ENCODE results near the gene GLP2R.

Gene GLP2R

DNA sequence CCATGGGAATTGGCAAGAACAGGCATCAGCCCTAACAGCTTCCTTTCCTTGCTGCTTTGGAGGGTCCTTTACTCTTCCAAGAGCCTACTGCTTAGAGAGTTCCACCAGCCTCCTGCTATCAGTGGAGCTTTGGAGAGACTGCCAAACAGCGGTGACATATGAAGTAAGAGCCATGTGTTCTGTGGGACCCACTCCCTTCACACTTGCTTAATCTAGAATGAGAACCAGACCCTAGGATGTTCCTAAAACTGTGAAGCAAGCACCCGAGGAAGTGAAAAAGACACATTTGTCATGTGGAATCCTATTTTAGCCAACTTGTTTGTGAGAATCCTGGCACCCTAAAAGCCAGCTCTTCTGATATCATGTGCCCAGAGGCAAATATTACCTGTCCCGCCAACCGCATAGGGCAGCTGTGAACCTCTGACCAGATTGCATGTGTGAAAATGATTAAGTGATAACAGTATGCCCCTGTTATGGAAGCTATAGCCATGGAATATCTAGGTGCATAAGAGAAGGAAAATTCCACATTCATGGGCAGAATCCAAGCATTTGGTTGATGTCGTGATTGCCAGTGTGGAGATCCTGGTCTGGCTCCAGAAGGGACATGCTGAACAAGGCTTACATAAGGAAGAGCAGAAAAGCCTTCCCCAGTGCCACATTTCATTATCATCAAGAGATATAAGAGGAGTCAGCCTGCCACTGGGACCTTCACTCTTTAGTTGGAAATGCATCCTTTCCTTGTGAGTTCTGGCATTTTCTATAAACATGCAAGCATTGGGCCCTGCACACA lies 60.6 kb downstream of the GLP2R start:
- Histone ChIP-seq H3K9ac (ENCODE audit: low read length) (no peak overlapping the region), H2BK120ac (ENCODE audit: low read depth, low read length) (no peak overlapping the region), H4K5ac (ENCODE audit: low read length) (no peak overlapping the region), H3K27me3 (ENCODE audit: insufficient read depth, low read length, poor library complexity) (no peaks in the 10 kb centered on the region), H2BK5ac (ENCODE audit: low read length) (no peak overlapping the region), H3K36me3 (ENCODE audit: control insufficient read depth, insufficient read depth, low read length) (no peaks in the 10 kb centered on the region), H4K8ac (ENCODE audit: low read depth, low read length) (no peak overlapping the region), H3K79me1 (ENCODE audit: low read length) (no peaks in the 10 kb centered on the region), H3K27ac (ENCODE audit: low read depth, low read length) (no peak overlapping the region), H3K4me1 (ENCODE audit: control insufficient read depth, low read depth, low read length) (peaks cover 1% of the 10 kb centered on the region), H3K4me2 (ENCODE audit: low read length) (no peak overlapping the region), H3K18ac (ENCODE audit: low read length) (no peak overlapping the region), H3K79me2 (ENCODE audit: control insufficient read depth, insufficient read depth, low read length) (no peaks in the 10 kb centered on the region), H3K4ac (ENCODE audit: low read depth, low read length) (no peak overlapping the region), H2AK5ac (ENCODE audit: low read length) (no peak overlapping the region), H3K23ac (ENCODE audit: low read length) (no peak overlapping the region), H3K56ac (ENCODE audit: low read length) (no peak overlapping the region), H3K4me3 (ENCODE audit: low read length) (no peak overlapping the region), H2BK15ac (replicated peaks; ENCODE audit: low read depth) (no peak overlapping the region)
- no peak for DNase-seq
- WGBS (ENCODE audit: extremely low coverage, insufficient coverage, low lambda C conversion rate) = no CpG with 5 or more reads among the region's 5 CpGs

DNA sequence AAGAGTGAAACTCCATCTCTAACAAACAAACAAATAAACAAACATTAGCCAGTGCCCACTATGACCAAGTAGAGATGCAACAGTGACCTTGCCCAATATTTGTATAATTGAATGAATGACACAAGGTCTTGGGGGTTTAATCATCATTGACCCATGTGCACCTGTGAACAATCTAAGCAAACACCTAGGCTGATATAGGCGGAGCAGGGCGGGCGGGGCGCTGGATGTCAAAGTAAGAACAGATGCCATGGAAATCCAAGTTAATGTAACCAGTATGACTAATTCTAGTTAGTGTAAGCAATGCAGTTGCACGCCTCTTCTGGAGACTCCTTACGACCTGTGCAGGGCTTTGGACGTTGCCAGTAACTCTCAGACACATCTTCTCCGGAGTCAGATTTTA lies 61.8 kb downstream of the GLP2R start:
- Histone ChIP-seq H3K79me2 (ENCODE audit: control insufficient read depth, insufficient read depth, low read length) (no peaks in the 10 kb centered on the region), H3K4me2 (ENCODE audit: low read length) (no peak overlapping the region), H3K27ac (ENCODE audit: low read depth, low read length) (no peak overlapping the region), H4K8ac (ENCODE audit: low read depth, low read length) (no peak overlapping the region), H3K56ac (ENCODE audit: low read length) (no peak overlapping the region), H3K36me3 (ENCODE audit: control insufficient read depth, insufficient read depth, low read length) (no peaks in the 10 kb centered on the region), H2BK15ac (replicated peaks; ENCODE audit: low read depth) (no peak overlapping the region), H3K18ac (ENCODE audit: low read length) (no peak overlapping the region), H2BK120ac (ENCODE audit: low read depth, low read length) (no peak overlapping the region), H3K23ac (ENCODE audit: low read length) (no peak overlapping the region), H4K5ac (ENCODE audit: low read length) (no peak overlapping the region), H2BK5ac (ENCODE audit: low read length) (no peak overlapping the region), H3K79me1 (ENCODE audit: low read length) (no peaks in the 10 kb centered on the region), H2AK5ac (ENCODE audit: low read length) (no peak overlapping the region), H3K9ac (ENCODE audit: low read length) (no peak overlapping the region), H3K4me1 (ENCODE audit: control insufficient read depth, low read depth, low read length) (peaks cover 1% of the 10 kb centered on the region), H3K4ac (ENCODE audit: low read depth, low read length) (no peak overlapping the region), H3K27me3 (ENCODE audit: insufficient read depth, low read length, poor library complexity) (no peaks in the 10 kb centered on the region), H3K4me3 (ENCODE audit: low read length) (no peak overlapping the region)
- no peak for DNase-seq
- WGBS (ENCODE audit: extremely low coverage, insufficient coverage, low lambda C conversion rate) = no CpG with 5 or more reads among the region's 8 CpGs

GRCh38 chr17:9890124-9890523 lies 64.4 kb downstream of the GLP2R start:
- DNase-seq = peak; percentile 86
- Histone ChIP-seq H3K9ac (ENCODE audit: low read length) (no peak overlapping the region), H2BK120ac (ENCODE audit: low read depth, low read length) (no peak overlapping the region), H3K27me3 (ENCODE audit: insufficient read depth, low read length, poor library complexity) (no peaks in the 10 kb centered on the region), H2AK5ac (ENCODE audit: low read length) (no peak overlapping the region), H4K5ac (ENCODE audit: low read length) (no peak overlapping the region), H3K4me1 (ENCODE audit: control insufficient read depth, low read depth, low read length) (peaks cover 1% of the 10 kb centered on the region), H4K8ac (ENCODE audit: low read depth, low read length) (no peak overlapping the region), H3K36me3 (ENCODE audit: control insufficient read depth, insufficient read depth, low read length) (no peaks in the 10 kb centered on the region), H3K18ac (ENCODE audit: low read length) (no peak overlapping the region), H3K4me2 (ENCODE audit: low read length) (no peak overlapping the region), H3K56ac (ENCODE audit: low read length) (no peak overlapping the region), H3K4ac (ENCODE audit: low read depth, low read length) (no peak overlapping the region), H3K79me1 (ENCODE audit: low read length) (no peaks in the 10 kb centered on the region), H3K4me3 (ENCODE audit: low read length) (no peak overlapping the region), H3K27ac (ENCODE audit: low read depth, low read length) (no peak overlapping the region), H3K79me2 (ENCODE audit: control insufficient read depth, insufficient read depth, low read length) (no peaks in the 10 kb centered on the region), H2BK5ac (ENCODE audit: low read length) (no peak overlapping the region), H3K23ac (ENCODE audit: low read length) (no peak overlapping the region), H2BK15ac (replicated peaks; ENCODE audit: low read depth) (no peak overlapping the region)
- no CpG with 5 or more reads among the region's 2 CpGs for WGBS (ENCODE audit: extremely low coverage, insufficient coverage, low lambda C conversion rate)

- no CpG with 5 or more reads among the region's 3 CpGs for WGBS (ENCODE audit: extremely low coverage, insufficient coverage, low lambda C conversion rate)
Observed at GRCh38 chr17:9893411-9894012, 67.8 kb downstream of the GLP2R start.

DNA sequence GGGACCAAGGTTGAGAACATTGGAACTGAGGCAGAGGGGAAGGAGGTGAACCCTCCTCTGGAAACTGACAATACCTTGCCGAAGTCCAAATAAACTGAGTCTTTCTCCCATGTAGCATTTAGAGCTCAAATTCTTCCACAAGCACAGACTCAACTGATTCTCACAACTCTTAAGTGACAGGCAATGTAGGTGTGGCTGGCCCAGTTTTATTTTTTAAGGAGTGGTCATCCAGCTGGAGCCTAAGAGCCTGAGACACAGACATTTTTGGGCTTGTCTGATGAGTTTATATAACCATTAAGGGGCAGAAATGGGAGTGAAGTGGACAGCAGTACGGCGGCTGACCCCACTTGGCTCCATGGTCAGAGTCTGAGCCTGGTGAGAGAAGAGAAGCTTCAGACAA lies 68.5 kb downstream of the GLP2R start:
- Histone ChIP-seq H3K4me2 (ENCODE audit: low read length) (no peak overlapping the region), H2AK5ac (ENCODE audit: low read length) (no peak overlapping the region)
- no peak for DNase-seq

More at GRCh38 chr17:9893411-9894012, 67.8 kb downstream of the GLP2R start:
- H3K4ac ChIP-seq (ENCODE audit: low read depth, low read length) = no peak overlapping the region
- no peak overlapping the region for H2BK15ac ChIP-seq (replicated peaks; ENCODE audit: low read depth)
- no peak overlapping the region for H3K4me2 ChIP-seq (ENCODE audit: low read length)
- H3K27me3 ChIP-seq (ENCODE audit: insufficient read depth, low read length, poor library complexity) = no peaks in the 10 kb centered on the region
- H3K23ac ChIP-seq (ENCODE audit: low read length) = no peak overlapping the region
- H4K8ac ChIP-seq (ENCODE audit: low read depth, low read length) = no peak overlapping the region
- H3K9ac ChIP-seq (ENCODE audit: low read length) = no peak overlapping the region
- no peak overlapping the region for H2BK5ac ChIP-seq (ENCODE audit: low read length)
- H4K5ac ChIP-seq (ENCODE audit: low read length) = no peak overlapping the region
- H2BK120ac ChIP-seq (ENCODE audit: low read depth, low read length) = no peak overlapping the region
- no peak for DNase-seq
- no peaks in the 10 kb centered on the region for H3K36me3 ChIP-seq (ENCODE audit: control insufficient read depth, insufficient read depth, low read length)
- H2AK5ac ChIP-seq (ENCODE audit: low read length) = no peak overlapping the region
- no peak overlapping the region for H3K4me3 ChIP-seq (ENCODE audit: low read length)
- no peaks in the 10 kb centered on the region for H3K79me1 ChIP-seq (ENCODE audit: low read length)
- H3K79me2 ChIP-seq (ENCODE audit: control insufficient read depth, insufficient read depth, low read length) = no peaks in the 10 kb centered on the region
- peaks cover 1% of the 10 kb centered on the region for H3K4me1 ChIP-seq (ENCODE audit: control insufficient read depth, low read depth, low read length)
- no peak overlapping the region for H3K56ac ChIP-seq (ENCODE audit: low read length)
- H3K27ac ChIP-seq (ENCODE audit: low read depth, low read length) = no peak overlapping the region
- no peak overlapping the region for H3K18ac ChIP-seq (ENCODE audit: low read length)

More for the DNA sequence above, 68.5 kb downstream of the GLP2R start:
- Histone ChIP-seq H3K56ac (ENCODE audit: low read length) (no peak overlapping the region), H3K79me1 (ENCODE audit: low read length) (no peaks in the 10 kb centered on the region), H3K9ac (ENCODE audit: low read length) (no peak overlapping the region), H4K8ac (ENCODE audit: low read depth, low read length) (no peak overlapping the region), H3K36me3 (ENCODE audit: control insufficient read depth, insufficient read depth, low read length) (no peaks in the 10 kb centered on the region), H2BK5ac (ENCODE audit: low read length) (no peak overlapping the region), H3K27ac (ENCODE audit: low read depth, low read length) (no peak overlapping the region), H3K27me3 (ENCODE audit: insufficient read depth, low read length, poor library complexity) (no peaks in the 10 kb centered on the region), H4K5ac (ENCODE audit: low read length) (no peak overlapping the region), H2BK120ac (ENCODE audit: low read depth, low read length) (no peak overlapping the region), H3K79me2 (ENCODE audit: control insufficient read depth, insufficient read depth, low read length) (no peaks in the 10 kb centered on the region), H2BK15ac (replicated peaks; ENCODE audit: low read depth) (no peak overlapping the region), H3K23ac (ENCODE audit: low read length) (no peak overlapping the region), H3K4me1 (ENCODE audit: control insufficient read depth, low read depth, low read length) (peaks cover 1% of the 10 kb centered on the region), H3K4ac (ENCODE audit: low read depth, low read length) (no peak overlapping the region), H3K18ac (ENCODE audit: low read length) (no peak overlapping the region), H3K4me3 (ENCODE audit: low read length) (no peak overlapping the region)
- no CpG with 5 or more reads among the region's 3 CpGs for WGBS (ENCODE audit: extremely low coverage, insufficient coverage, low lambda C conversion rate)

Measured in mesendoderm (in vitro differentiated cells).